Natural killer cell (primary cell): Measurements from ENCODE around the gene WFIKKN1. TPM values are rescaled to one million over a fixed set of nuclear protein-coding genes. Genes with fewer than 3 reads are reported as not detected.

Source experiments
- ATAC-seq, 3 donors: fragments of 150-1000 bp in 2 of 3; fragments of 200-7000 bp in 1 of 3; cut with Tn5 transposase; 1 replicate in 1 of 3; 2 replicates in 2 of 3; pipeline ENCODE4 v1.10.0; 2021; ENCODE audit warnings: mild to moderate bottlenecking in 2 of 3, moderate library complexity in 2 of 3
- DNase-seq, 2 donors: peaks; one replicate each; pipeline versions ENCODE4 v3.0.0 to v3.0.0-alpha.2; 2013 to 2021; ENCODE audit warnings: mixed read lengths in 1 of 2
- H3K27ac ChIP-seq: one replicate; pipeline ENCODE4 v1.5.1; 2013; ENCODE audit warnings: mild to moderate bottlenecking, low read length
- H3K27me3 ChIP-seq: one replicate; pipeline ENCODE4 v1.6.1; 2013; ENCODE audit warnings: low read length; ENCODE audit not compliant: control insufficient read depth, insufficient read depth
- H3K36me3 ChIP-seq: one replicate; pipeline ENCODE4 v1.6.1; 2013; ENCODE audit warnings: low read length; ENCODE audit not compliant: control insufficient read depth, insufficient read depth
- H3K4me1 ChIP-seq: one replicate; pipeline ENCODE4 v1.6.1; 2013; ENCODE audit warnings: low read length; ENCODE audit not compliant: control insufficient read depth, insufficient read depth
- H3K4me3 ChIP-seq: one replicate; pipeline ENCODE4 v1.5.1; 2013; ENCODE audit warnings: low read length
- H3K9me3 ChIP-seq: one replicate; pipeline ENCODE4 v1.6.1; 2013; ENCODE audit warnings: low read length; ENCODE audit not compliant: control insufficient read depth, insufficient read depth
- H3K27ac Mint-ChIP-seq, 2 donors: one replicate each; pipeline ENCODE4 v1.8.0; 2022; ENCODE audit warnings: mild to moderate bottlenecking in 2 of 2, mixed read lengths in 2 of 2, moderate library complexity in 1 of 2
- H3K27me3 Mint-ChIP-seq, 2 donors: one replicate each; pipeline ENCODE4 v1.8.0; 2022; ENCODE audit warnings: low read depth in 2 of 2, mixed read lengths in 2 of 2
- H3K36me3 Mint-ChIP-seq: one replicate; pipeline ENCODE4 v1.8.0; 2022; ENCODE audit warnings: mixed read lengths
- H3K4me1 Mint-ChIP-seq, 2 donors: one replicate each; pipeline ENCODE4 v1.8.0; 2022; ENCODE audit warnings: mixed read lengths in 2 of 2
- H3K4me3 Mint-ChIP-seq: one replicate; pipeline ENCODE4 v1.8.0; 2022; ENCODE audit warnings: mild to moderate bottlenecking, moderate library complexity, mixed read lengths
- H3K9me3 Mint-ChIP-seq, 2 donors: one replicate each; pipeline ENCODE4 v1.8.0; 2022; ENCODE audit warnings: mixed read lengths in 2 of 2
- WGBS: methylation state at CpG from one replicate; pipeline ENCODE4 v1.1.7; 2013; ENCODE audit warnings: missing lambda C conversion rate; ENCODE audit not compliant: insufficient coverage; 5-methylcytosine and 5-hydroxymethylcytosine counted together
- intact Hi-C: fragments of 100-400 bp; cut with micrococcal nuclease; formaldehyde crosslinking; loops from one replicate; pipeline ENCODE4 v1.14.2; 2022
- total RNA-seq, 4 donors: library from RNA; stranded (reverse); fragments of 120-200 nt in 1 of 4; gene quantifications; one replicate each; pipeline versions ENCODE4 v1.2.3 to v1.2.4, GENCODE V29; 2013 to 2022
- TF ChIP-seq, protein P1 (sequence below): fragments of 200-600 bp; IDR thresholded peaks from one replicate; pipeline ENCODE4 v1.8.0; 2022; ENCODE audit warnings: antibody characterized with exemption

The WFIKKN1 gene
- total RNA-seq, 3 donors from 2014 or later (not counting 1 experiment from before 2014, with no cell fraction given), result 0.60 to 1.7 (median 0.75) TPM

DNA sequence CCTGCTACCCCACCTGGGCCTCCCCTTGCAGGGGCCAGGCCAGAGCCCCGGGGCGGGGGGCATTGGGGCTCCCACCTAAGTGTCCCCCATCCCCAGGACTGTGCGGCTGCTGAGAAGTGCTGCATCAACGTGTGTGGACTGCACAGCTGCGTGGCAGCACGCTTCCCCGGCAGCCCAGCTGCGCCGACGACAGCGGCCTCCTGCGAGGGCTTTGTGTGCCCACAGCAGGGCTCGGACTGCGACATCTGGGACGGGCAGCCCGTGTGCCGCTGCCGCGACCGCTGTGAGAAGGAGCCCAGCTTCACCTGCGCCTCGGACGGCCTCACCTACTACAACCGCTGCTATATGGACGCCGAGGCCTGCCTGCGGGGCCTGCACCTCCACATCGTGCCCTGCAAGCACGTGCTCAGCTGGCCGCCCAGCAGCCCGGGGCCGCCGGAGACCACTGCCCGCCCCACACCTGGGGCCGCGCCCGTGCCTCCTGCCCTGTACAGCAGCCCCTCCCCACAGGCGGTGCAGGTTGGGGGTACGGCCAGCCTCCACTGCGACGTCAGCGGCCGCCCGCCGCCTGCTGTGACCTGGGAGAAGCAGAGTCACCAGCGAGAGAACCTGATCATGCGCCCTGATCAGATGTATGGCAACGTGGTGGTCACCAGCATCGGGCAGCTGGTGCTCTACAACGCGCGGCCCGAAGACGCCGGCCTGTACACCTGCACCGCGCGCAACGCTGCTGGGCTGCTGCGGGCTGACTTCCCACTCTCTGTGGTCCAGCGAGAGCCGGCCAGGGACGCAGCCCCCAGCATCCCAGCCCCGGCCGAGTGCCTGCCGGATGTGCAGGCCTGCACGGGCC lies 1.9 kb downstream of the WFIKKN1 start:
- TF ChIP-seq, protein P1, sequence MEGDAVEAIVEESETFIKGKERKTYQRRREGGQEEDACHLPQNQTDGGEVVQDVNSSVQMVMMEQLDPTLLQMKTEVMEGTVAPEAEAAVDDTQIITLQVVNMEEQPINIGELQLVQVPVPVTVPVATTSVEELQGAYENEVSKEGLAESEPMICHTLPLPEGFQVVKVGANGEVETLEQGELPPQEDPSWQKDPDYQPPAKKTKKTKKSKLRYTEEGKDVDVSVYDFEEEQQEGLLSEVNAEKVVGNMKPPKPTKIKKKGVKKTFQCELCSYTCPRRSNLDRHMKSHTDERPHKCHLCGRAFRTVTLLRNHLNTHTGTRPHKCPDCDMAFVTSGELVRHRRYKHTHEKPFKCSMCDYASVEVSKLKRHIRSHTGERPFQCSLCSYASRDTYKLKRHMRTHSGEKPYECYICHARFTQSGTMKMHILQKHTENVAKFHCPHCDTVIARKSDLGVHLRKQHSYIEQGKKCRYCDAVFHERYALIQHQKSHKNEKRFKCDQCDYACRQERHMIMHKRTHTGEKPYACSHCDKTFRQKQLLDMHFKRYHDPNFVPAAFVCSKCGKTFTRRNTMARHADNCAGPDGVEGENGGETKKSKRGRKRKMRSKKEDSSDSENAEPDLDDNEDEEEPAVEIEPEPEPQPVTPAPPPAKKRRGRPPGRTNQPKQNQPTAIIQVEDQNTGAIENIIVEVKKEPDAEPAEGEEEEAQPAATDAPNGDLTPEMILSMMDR, result no peak
- no peaks in the 10 kb centered on the region for H3K9me3 Mint-ChIP-seq
- WGBS, result 96% methylated on average over 67 of the region's 67 CpGs
- H3K4me3 ChIP-seq, result no peak overlapping the region
- no peak for DNase-seq
- peaks cover 19% of the 10 kb centered on the region for H3K4me1 ChIP-seq
- ATAC-seq, result no peak
- H3K36me3 Mint-ChIP-seq, result no peaks in the 10 kb centered on the region
- H3K27me3 ChIP-seq, result no peaks in the 10 kb centered on the region
- peaks cover 0 to 3% of the 10 kb centered on the region in 2 donors for H3K27me3 Mint-ChIP-seq
- no peak overlapping the region for H3K27ac ChIP-seq
- intact Hi-C loops, result no loop called here
- H3K4me3 Mint-ChIP-seq, result no peak overlapping the region
- peaks cover 7 to 12% of the 10 kb centered on the region in 2 donors for H3K4me1 Mint-ChIP-seq
- no peaks in the 10 kb centered on the region for H3K9me3 ChIP-seq
- H3K27ac Mint-ChIP-seq, result no peak overlapping the region
- H3K36me3 ChIP-seq, result peaks cover 5% of the 10 kb centered on the region

DNA sequence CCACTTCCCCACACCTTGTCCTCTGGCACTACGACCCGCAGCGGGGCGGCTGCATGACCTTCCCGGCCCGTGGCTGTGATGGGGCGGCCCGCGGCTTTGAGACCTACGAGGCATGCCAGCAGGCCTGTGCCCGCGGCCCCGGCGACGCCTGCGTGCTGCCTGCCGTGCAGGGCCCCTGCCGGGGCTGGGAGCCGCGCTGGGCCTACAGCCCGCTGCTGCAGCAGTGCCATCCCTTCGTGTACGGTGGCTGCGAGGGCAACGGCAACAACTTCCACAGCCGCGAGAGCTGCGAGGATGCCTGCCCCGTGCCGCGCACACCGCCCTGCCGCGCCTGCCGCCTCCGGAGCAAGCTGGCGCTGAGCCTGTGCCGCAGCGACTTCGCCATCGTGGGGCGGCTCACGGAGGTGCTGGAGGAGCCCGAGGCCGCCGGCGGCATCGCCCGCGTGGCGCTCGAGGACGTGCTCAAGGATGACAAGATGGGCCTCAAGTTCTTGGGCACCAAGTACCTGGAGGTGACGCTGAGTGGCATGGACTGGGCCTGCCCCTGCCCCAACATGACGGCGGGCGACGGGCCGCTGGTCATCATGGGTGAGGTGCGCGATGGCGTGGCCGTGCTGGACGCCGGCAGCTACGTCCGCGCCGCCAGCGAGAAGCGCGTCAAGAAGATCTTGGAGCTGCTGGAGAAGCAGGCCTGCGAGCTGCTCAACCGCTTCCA lies 2.7 kb downstream of the WFIKKN1 start:
- DNase-seq (no peak), ATAC-seq (no peak)
- Histone ChIP-seq H3K4me1 (peaks cover 25% of the 10 kb centered on the region), H3K9me3 (no peaks in the 10 kb centered on the region), H3K4me3 (no peak overlapping the region), H3K27ac (no peak overlapping the region), H3K36me3 (peaks cover 4% of the 10 kb centered on the region), H3K27me3 (no peaks in the 10 kb centered on the region)
- H3K4me1 Mint-ChIP-seq, result peaks cover 7 to 12% of the 10 kb centered on the region in 2 donors
- peak overlapping the region; percentile 17 for H3K4me3 Mint-ChIP-seq
- TF ChIP-seq, protein P1, result no peak
- no peaks in the 10 kb centered on the region for H3K36me3 Mint-ChIP-seq
- intact Hi-C loops, result no loop called here
- no peaks in the 10 kb centered on the region for H3K9me3 Mint-ChIP-seq
- 97% methylated on average over 74 of the region's 74 CpGs for WGBS
- peaks cover 0 to 3% of the 10 kb centered on the region in 2 donors for H3K27me3 Mint-ChIP-seq
- H3K27ac Mint-ChIP-seq, result no peak overlapping the region

DNA sequence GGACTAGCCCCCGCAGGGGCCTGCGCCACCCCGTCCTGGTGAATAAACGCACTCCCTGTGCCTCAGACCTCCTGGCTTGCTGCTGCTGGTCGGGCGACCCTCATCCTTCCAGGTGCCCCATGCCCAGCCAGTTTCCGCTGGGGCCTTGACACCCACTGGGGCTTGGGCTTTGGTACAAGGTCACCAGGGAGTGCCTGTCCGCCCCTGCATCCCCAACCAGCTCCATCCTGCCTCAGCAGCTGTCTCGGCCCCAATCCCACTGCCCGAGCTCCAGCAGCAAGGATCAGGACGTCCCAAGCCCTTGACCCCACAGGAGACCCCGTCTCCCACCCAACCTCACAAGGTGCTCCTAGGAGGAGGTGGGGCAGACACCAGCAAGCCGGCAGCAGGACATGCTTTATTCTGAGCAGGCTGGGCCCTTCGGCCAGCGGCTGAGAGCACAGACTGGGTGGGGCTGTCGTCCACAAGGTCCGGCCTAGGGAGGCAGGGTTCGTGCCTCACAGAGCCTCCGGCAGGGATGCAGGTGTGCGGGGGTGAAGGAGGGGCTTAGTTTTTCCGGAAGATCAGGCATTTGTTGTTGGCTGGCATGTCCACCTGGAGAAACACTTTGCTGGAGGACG lies 3.4 kb downstream of the WFIKKN1 start:
- TF ChIP-seq, protein P1, result no peak
- WGBS, result 96% methylated on average over 22 of the region's 22 CpGs
- H3K27me3 ChIP-seq, result no peaks in the 10 kb centered on the region
- H3K9me3 Mint-ChIP-seq, result no peaks in the 10 kb centered on the region
- H3K4me3 ChIP-seq, result no peak overlapping the region
- ATAC-seq, result no peak
- H3K27ac ChIP-seq, result no peak overlapping the region
- H3K4me3 Mint-ChIP-seq, result no peak overlapping the region
- H3K4me1 ChIP-seq, result peaks cover 25% of the 10 kb centered on the region
- no peaks in the 10 kb centered on the region for H3K36me3 Mint-ChIP-seq
- no peaks in the 10 kb centered on the region for H3K36me3 ChIP-seq
- H3K9me3 ChIP-seq, result no peaks in the 10 kb centered on the region
- intact Hi-C loops, result no loop called here
- H3K4me1 Mint-ChIP-seq, result peaks cover 7 to 12% of the 10 kb centered on the region in 2 donors
- DNase-seq, result no peak
- H3K27ac Mint-ChIP-seq, result no peak overlapping the region
- H3K27me3 Mint-ChIP-seq, result peaks cover 0 to 3% of the 10 kb centered on the region in 2 donors
